MCF 10A (cell line): ENCODE results near the gene ITGA2. TPM values are rescaled to one million over a fixed set of nuclear protein-coding genes. Genes with fewer than 3 reads are reported as not detected.

Experiments
- BruUV-seq: library from RNA; stranded (reverse); fragments of 400-500 nt; replicated peaks from 2 replicates; lab custom pipeline; 2021; lab: Mats Ljungman, UMichigan
- CTCF ChIA-PET: fragments of 300-600 bp; sonication (Branson Sonifier 250); formaldehyde crosslinking; extraction: SDS; loops from one replicate; lab custom pipeline; 2021; ENCODE audit warnings: antibody characterized with exemption, inconsistent platforms; lab: Yijun Ruan, JAX
- POLR2A ChIA-PET: fragments of 300-600, 350-650 bp; sonication (Branson Sonifier 250); formaldehyde crosslinking; extraction: SDS; loops from one replicate; lab custom pipeline; 2020; ENCODE audit warnings: antibody characterized with exemption, inconsistent platforms; lab: Yijun Ruan, JAX
- DNase-seq: peaks from one replicate; pipeline ENCODE4 v3.0.0-alpha.2; 2018; ENCODE audit not compliant: unreplicated experiment
- H3K27ac Mint-ChIP-seq: one replicate; pipeline ENCODE4 v1.8.0; 2022; ENCODE audit warnings: mild to moderate bottlenecking, low read depth, mixed read lengths; ENCODE audit not compliant: unreplicated experiment
- H3K27me3 Mint-ChIP-seq: one replicate; pipeline ENCODE4 v1.8.0; 2022; ENCODE audit warnings: mixed read lengths; ENCODE audit not compliant: insufficient read depth, unreplicated experiment
- H3K36me3 Mint-ChIP-seq: one replicate; pipeline ENCODE4 v1.8.0; 2022; ENCODE audit warnings: mild to moderate bottlenecking, moderate library complexity, mixed read lengths; ENCODE audit not compliant: insufficient read depth, unreplicated experiment
- H3K4me1 Mint-ChIP-seq: one replicate; pipeline ENCODE4 v1.8.0; 2022; ENCODE audit warnings: mixed read lengths; ENCODE audit not compliant: insufficient read depth, unreplicated experiment
- H3K4me3 Mint-ChIP-seq: one replicate; pipeline ENCODE4 v1.8.0; 2022; ENCODE audit warnings: mild to moderate bottlenecking, moderate library complexity, mixed read lengths; ENCODE audit not compliant: unreplicated experiment
- H3K9me3 Mint-ChIP-seq: one replicate; pipeline ENCODE4 v1.8.0; 2022; ENCODE audit warnings: mixed read lengths; ENCODE audit not compliant: unreplicated experiment
- intact Hi-C: fragments of 100-400 bp; cut with micrococcal nuclease; formaldehyde crosslinking; loops from 2 replicates; pipeline ENCODE4 v1.14.1; 2022
- total RNA-seq: library from RNA; stranded (reverse); gene quantifications from 2 replicates; pipeline ENCODE4 v1.2.3, GENCODE V29; 2022
- TF ChIP-seq, protein P1 (sequence below): fragments of 200-600 bp; IDR thresholded peaks from one replicate; pipeline ENCODE4 v1.8.0; 2022; ENCODE audit warnings: antibody characterized with exemption, mild to moderate bottlenecking; ENCODE audit not compliant: unreplicated experiment

Gene ITGA2
- total RNA-seq, 1 experiment from 2014 or later = 16.8 TPM

- CTCF ChIA-PET = interaction anchor here (0.5 to 9.0 kb wide), 6 partner anchors 22 to 125 kb away, joined by 3 to 39 read pairs (median 3); no protein-coding TSS in a partner anchor
- H3K9me3 Mint-ChIP-seq = no peaks in the 10 kb centered on the region
- no peak for DNase-seq
- TF ChIP-seq, protein P1, sequence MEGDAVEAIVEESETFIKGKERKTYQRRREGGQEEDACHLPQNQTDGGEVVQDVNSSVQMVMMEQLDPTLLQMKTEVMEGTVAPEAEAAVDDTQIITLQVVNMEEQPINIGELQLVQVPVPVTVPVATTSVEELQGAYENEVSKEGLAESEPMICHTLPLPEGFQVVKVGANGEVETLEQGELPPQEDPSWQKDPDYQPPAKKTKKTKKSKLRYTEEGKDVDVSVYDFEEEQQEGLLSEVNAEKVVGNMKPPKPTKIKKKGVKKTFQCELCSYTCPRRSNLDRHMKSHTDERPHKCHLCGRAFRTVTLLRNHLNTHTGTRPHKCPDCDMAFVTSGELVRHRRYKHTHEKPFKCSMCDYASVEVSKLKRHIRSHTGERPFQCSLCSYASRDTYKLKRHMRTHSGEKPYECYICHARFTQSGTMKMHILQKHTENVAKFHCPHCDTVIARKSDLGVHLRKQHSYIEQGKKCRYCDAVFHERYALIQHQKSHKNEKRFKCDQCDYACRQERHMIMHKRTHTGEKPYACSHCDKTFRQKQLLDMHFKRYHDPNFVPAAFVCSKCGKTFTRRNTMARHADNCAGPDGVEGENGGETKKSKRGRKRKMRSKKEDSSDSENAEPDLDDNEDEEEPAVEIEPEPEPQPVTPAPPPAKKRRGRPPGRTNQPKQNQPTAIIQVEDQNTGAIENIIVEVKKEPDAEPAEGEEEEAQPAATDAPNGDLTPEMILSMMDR = no peak
- H3K4me3 Mint-ChIP-seq = no peak overlapping the region
- no peaks in the 10 kb centered on the region for H3K4me1 Mint-ChIP-seq
- no peaks in the 10 kb centered on the region for H3K27me3 Mint-ChIP-seq
- H3K36me3 Mint-ChIP-seq = peaks cover 48% of the 10 kb centered on the region
- no TSS peak for BruUV-seq
- intact Hi-C loops = no loop called here
- H3K27ac Mint-ChIP-seq = no peak overlapping the region
- POLR2A ChIA-PET = interaction anchor here (0.6 kb wide), 1 partner anchor 333 kb away, joined by 3 read pairs; no protein-coding TSS in a partner anchor
Measured at GRCh38 chr5:53073348-53073747, 84.2 kb downstream of the ITGA2 start.

GRCh38 chr5:53076014-53076583 is 86.9 kb downstream of the ITGA2 start:
- Mint-ChIP-seq H3K9me3 (no peaks in the 10 kb centered on the region), H3K27ac (no peak overlapping the region), H3K27me3 (no peaks in the 10 kb centered on the region), H3K36me3 (peaks cover 48% of the 10 kb centered on the region), H3K4me3 (no peak overlapping the region), H3K4me1 (no peaks in the 10 kb centered on the region)
- no TSS peak for BruUV-seq
- TF ChIP-seq, protein P1 = no peak
- CTCF ChIA-PET = interaction anchor here (0.5 to 9.0 kb wide), 2 partner anchors 20 to 127 kb away, joined by 3 to 39 read pairs; no protein-coding TSS in a partner anchor
- intact Hi-C loops = no loop called here
- POLR2A ChIA-PET = no interaction called here
- DNase-seq = no peak

GRCh38 chr5:53080271-53080670 is 91.1 kb downstream of the ITGA2 start:
- no peaks in the 10 kb centered on the region for H3K4me1 Mint-ChIP-seq
- no peak for DNase-seq
- H3K4me3 Mint-ChIP-seq = no peak overlapping the region
- intact Hi-C loops = no loop called here
- BruUV-seq = no TSS peak
- TF ChIP-seq, protein P1 = no peak
- H3K36me3 Mint-ChIP-seq = peaks cover 35% of the 10 kb centered on the region
- no peak overlapping the region for H3K27ac Mint-ChIP-seq
- ChIA-PET CTCF (interaction anchor here (0.5 to 1.7 kb wide), 2 partner anchors 35 to 132 kb away, joined by 3 to 5 read pairs; no protein-coding TSS in a partner anchor), POLR2A (no interaction called here)
- H3K27me3 Mint-ChIP-seq = no peaks in the 10 kb centered on the region
- H3K9me3 Mint-ChIP-seq = no peaks in the 10 kb centered on the region

GRCh38 chr5:53083927-53084326 is 94.8 kb downstream of the ITGA2 start:
- Mint-ChIP-seq H3K36me3 (peaks cover 19% of the 10 kb centered on the region), H3K4me1 (no peaks in the 10 kb centered on the region), H3K27me3 (no peaks in the 10 kb centered on the region), H3K9me3 (no peaks in the 10 kb centered on the region), H3K27ac (no peak overlapping the region), H3K4me3 (no peak overlapping the region)
- ChIA-PET CTCF (interaction anchor here (1.5 kb wide), 1 partner anchor 13 kb away, joined by 4 read pairs; no protein-coding TSS in a partner anchor), POLR2A (interaction anchor here (0.9 kb wide), 1 partner anchor 93 kb away, joined by 3 read pairs; no protein-coding TSS in a partner anchor)
- no peak for DNase-seq
- intact Hi-C loops = no loop called here
- no TSS peak for BruUV-seq
- TF ChIP-seq, protein P1 = no peak
